GM12864 (cell line): ENCODE data around the gene KRTAP10-5.
"Not testable (repeated sequence)": the region's sequence is repeated elsewhere in the genome, so short reads cannot be mapped to it uniquely, and the experiment has no call there.

Experiments
- DNase-seq: peaks from one replicate; pipeline ENCODE4 v3.0.0-alpha.2; 2011; ENCODE audit warnings: low read depth
- H3K4me3 ChIP-seq: 2 replicates; pipeline ENCODE4 v1.5.1; 2011; ENCODE audit warnings: mild to moderate bottlenecking, low read depth, low read length, control low read depth
- TF ChIP-seq, protein P1 (sequence below): IDR thresholded peaks from 2 replicates; pipeline ENCODE4 v1.5.1; 2011; ENCODE audit warnings: low read depth, mild to moderate bottlenecking, moderate library complexity, low read length, control low read depth, inconsistent platforms; ENCODE audit errors: missing control alignments

KRTAP10-5 gene

DNA sequence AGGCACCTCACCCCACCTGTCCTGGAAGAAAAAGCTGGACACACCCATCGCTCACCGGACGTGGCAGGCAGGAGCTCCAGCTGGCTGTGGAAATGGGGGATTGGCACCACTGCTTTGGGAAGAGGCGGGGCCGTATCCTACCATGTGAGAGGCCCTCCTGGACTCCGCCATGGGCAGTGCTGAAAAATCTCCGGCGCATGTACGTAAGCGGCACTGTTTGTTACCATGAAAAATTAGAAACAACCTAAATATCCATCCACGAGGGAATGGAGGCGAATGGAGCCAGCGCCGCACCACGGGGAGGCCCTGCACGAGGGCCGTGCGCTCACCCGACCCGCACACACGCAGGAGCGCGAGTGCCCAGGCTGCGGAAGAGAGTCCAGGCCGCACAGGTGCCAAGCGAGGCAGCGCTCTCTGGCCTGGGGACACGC lies 34.6 kb upstream of the KRTAP10-5 start:
- TF ChIP-seq, protein P1, sequence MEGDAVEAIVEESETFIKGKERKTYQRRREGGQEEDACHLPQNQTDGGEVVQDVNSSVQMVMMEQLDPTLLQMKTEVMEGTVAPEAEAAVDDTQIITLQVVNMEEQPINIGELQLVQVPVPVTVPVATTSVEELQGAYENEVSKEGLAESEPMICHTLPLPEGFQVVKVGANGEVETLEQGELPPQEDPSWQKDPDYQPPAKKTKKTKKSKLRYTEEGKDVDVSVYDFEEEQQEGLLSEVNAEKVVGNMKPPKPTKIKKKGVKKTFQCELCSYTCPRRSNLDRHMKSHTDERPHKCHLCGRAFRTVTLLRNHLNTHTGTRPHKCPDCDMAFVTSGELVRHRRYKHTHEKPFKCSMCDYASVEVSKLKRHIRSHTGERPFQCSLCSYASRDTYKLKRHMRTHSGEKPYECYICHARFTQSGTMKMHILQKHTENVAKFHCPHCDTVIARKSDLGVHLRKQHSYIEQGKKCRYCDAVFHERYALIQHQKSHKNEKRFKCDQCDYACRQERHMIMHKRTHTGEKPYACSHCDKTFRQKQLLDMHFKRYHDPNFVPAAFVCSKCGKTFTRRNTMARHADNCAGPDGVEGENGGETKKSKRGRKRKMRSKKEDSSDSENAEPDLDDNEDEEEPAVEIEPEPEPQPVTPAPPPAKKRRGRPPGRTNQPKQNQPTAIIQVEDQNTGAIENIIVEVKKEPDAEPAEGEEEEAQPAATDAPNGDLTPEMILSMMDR: no peak
- H3K4me3 ChIP-seq: no peak overlapping the region
- DNase-seq: no peak

DNA sequence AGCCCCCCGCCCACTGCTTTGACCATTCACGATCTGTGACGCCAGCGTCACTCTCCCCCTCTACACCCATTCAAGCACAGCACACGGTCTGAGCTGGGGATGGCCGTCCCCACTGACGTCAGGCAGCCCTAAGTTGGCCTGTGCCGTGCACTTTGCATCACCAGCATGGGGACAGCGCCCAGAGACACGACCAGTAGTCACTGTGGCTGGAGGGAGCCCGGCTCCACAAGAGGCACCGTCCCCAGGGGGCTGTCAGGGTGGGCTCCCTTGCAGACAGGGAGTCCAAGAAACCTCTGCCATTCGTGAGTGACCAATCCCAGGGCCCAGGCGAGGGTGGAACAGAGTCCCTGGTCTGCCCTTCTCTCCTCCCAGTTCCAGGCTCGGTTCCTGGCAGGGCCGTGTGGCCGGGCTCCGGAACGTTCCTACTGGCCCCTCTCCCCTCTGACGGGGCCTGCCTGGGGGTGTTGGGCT lies 33.8 kb upstream of the KRTAP10-5 start:
- DNase-seq: no peak

DNA sequence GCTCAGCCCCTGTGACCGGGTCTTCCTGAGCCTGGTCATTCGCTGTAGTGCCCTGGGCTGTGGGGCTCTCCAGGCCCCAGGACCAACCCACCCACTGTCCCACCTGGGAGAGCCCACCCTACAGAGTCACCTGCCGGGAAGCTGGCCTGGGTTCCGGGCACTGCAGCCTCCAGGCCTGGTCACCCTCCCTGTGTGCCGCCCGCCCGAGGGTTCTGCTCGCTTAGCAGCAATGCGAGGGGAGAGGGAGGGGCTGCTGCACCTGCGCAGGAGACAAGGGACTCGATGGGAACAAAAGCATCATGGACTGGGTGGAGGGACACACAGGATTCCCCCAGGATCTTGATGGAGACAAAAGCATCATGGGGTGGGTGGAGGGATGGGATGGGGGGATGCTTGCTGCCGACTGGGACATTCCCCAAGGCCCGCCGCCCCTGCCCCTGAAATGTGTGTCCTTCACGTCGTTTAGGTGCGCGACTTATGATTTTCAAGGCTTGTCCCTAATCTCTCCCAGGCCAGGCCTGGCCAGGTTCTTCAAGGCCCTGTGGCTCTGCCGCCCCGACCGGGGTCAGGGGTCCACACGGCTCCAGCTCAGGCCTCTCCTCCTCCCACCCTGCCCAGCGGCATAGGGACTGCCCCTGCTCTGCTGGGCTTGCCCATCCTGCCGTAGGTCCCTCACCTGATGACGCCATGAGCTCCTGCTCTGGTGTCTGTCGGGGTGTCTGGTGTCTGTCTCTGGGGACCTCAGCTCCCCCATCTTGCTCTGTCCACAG lies 33.2 kb upstream of the KRTAP10-5 start:
- no peak for DNase-seq
- no peak overlapping the region for H3K4me3 ChIP-seq
- TF ChIP-seq, protein P1: no peak

More for the DNA sequence above, 33.8 kb upstream of the KRTAP10-5 start:
- no peak overlapping the region for H3K4me3 ChIP-seq
- TF ChIP-seq, protein P1: no peak

DNA sequence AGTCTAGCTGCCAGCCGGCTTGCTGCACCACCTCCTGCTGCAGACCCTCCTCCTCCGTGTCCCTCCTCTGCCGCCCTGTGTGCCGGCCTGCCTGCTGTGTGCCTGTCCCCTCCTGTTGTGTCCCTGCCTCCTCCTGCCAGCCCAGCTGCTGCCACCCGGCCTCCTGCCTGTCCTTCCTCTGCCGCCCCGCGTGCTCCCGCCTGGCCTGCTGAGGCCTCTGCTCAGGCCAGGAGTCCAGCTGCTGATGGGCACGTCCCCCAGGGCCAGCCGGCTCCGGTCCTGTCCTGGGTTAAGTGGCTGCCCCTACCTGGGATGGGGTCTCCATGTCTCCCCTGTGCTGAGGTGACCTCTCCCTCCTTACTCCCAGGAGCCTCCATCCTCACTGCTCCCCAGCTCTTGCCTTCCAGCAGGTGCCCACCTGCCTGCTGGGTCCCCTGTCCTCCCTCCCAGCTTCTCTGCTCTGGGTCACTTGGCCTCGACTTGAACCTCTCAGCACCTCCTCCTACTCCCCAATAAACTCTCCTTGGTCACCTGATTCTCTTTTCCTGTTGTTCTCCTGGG lies 32.3 kb upstream of the KRTAP10-5 start:
- no peak for DNase-seq

DNA sequence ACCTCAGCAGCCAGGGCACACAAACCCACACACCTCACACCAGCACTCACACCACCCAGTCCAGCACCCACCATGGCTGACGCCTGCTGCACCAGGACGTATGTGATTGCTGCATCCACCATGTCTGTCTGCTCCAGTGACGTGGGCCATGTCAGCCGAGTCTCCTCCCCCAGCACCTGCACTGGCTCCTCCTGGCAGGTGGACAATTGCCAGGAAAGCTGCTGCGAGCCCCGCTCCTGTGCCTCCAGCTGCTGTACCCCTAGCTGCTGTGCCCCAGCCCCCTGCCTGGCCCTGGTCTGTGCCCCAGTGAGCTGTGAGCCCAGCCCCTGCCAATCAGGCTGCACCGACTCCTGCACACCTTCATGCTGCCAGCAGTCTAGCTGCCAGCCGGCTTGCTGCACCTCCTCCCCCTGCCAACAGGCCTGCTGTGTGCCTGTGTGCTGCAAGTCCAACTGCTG lies 31.7 kb upstream of the KRTAP10-5 start, which contains the start of gene KRTAP10-8:
Gene KRTAP10-8 (plus strand): TSS at position 51 of the 458 bp plus-strand sequence. CDS start 22 bp downstream, at position 73.
- H3K4me3 ChIP-seq: no peak within 1 kb of the TSS
- DNase-seq: no peak
- TF ChIP-seq, protein P1: no peak

More for the DNA sequence above, 32.3 kb upstream of the KRTAP10-5 start:
- no peak overlapping the region for H3K4me3 ChIP-seq
- TF ChIP-seq, protein P1: no peak

DNA sequence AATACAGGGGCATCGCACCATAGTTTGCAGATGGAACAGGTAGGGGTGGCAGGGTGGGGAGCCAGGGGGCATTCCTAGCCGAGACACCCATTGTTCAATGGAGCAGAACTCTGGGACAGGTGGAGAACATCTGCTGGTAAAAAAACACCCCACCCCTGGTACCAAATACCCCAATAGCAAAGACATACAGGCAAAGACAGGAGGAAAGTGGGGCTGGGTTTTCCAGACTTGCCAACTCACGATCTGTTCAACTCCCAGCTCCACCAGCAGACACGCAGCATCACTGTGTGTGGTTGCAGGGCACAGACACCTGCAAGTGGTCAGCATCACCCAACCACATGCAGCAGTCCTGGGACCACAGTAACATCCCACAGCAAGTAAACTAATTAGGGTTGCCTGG lies 31.1 kb upstream of the KRTAP10-5 start:
- H3K4me3 ChIP-seq: no peak overlapping the region
- TF ChIP-seq, protein P1: no peak
- no peak for DNase-seq

DNA sequence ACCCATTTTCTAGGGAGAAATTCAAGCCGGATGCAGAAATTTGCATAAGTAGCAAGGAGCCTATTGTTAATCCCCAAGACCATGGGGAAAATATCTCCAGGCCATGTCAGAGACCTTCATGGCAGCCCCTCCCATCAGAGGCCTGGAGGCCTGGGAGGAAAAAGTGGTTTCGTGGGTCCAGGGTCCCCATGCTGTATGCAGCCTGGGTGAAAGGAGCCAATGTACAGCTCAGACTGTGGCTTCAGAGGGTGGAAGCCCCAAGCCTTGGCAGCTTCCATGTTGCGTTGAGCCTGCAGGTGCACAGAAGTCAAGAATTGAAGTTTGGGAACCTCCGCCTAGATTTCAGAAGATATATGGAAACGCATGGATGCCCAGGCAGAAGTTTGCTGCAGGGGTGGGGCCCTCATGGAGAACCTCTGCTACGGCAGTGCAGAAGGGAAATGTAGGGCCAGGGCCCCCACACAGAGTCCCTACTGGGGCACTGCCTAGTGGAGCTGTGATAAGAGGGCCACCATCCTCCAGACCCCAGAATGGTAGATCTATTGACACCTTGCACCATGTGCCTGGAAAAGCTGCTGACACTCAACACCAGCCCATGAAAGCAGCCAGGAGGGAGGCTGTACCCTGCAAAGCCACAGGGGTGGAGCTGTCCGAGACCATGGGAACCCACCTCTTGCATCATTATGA lies 29.9 kb upstream of the KRTAP10-5 start:
- H3K4me3 ChIP-seq, DNase-seq: not testable (repeated sequence)
